AG10803 (cell line): ENCODE results near the gene DNAJB1.

Experiments
- DNase-seq: peaks from one replicate; pipeline ENCODE4 v3.0.0; 2010; ENCODE audit warnings: low read depth
- H3K4me3 ChIP-seq: 2 replicates; pipeline ENCODE4 v1.5.1; 2011; ENCODE audit warnings: mild to moderate bottlenecking, low read length, control low read depth
- CTCF ChIP-seq: conservative IDR thresholded peaks from 2 replicates; pipeline ENCODE4 v1.5.1; 2011; ENCODE audit warnings: mild to moderate bottlenecking, low read length, control low read depth, inconsistent platforms

The DNAJB1 gene

GRCh38 chr19:14528419-14529253, 10.4 kb upstream of the DNAJB1 start:
- DNase-seq = no peak
- no peak for TF ChIP-seq CTCF
- peak overlapping the region; percentile 77 for H3K4me3 ChIP-seq

- DNase-seq = no peak
- H3K4me3 ChIP-seq = no peak overlapping the region
- TF ChIP-seq CTCF = no peak
These were observed 8.2 kb upstream of the DNAJB1 start for GRCh38 chr19:14526423-14526822.

GRCh38 chr19:14525729-14526128, 7.5 kb upstream of the DNAJB1 start:
- no peak overlapping the region for H3K4me3 ChIP-seq
- no peak for TF ChIP-seq CTCF
- no peak for DNase-seq

- no peak overlapping the region for H3K4me3 ChIP-seq
- DNase-seq = no peak
- no peak for TF ChIP-seq CTCF
These were observed 2.3 kb upstream of the DNAJB1 start for GRCh38 chr19:14520543-14520942.

GRCh38 chr19:14519860-14520407, 1.7 kb upstream of the DNAJB1 start:
- no peak for TF ChIP-seq CTCF
- peak; percentile 75 for DNase-seq
- H3K4me3 ChIP-seq = no peak overlapping the region

GRCh38 chr19:14519245-14519859, 1.2 kb upstream of the DNAJB1 start:
- no peak for DNase-seq
- TF ChIP-seq CTCF = no peak
- no peak overlapping the region for H3K4me3 ChIP-seq

GRCh38 chr19:14517446-14517839, 754 bp downstream of the DNAJB1 start:
- peak overlapping the region; percentile 95 for H3K4me3 ChIP-seq
- DNase-seq = peak; percentile 35
- TF ChIP-seq CTCF = no peak
